RPMI8226 (cell line): ENCODE results near the gene LCMT2.
A peak's percentile ranks its signal among the peaks of the same experiment; 100 is the strongest.

Source experiments
- DNase-seq: peaks from one replicate; pipeline ENCODE4 v3.0.0-alpha.2; 2015

LCMT2 gene, protein sequence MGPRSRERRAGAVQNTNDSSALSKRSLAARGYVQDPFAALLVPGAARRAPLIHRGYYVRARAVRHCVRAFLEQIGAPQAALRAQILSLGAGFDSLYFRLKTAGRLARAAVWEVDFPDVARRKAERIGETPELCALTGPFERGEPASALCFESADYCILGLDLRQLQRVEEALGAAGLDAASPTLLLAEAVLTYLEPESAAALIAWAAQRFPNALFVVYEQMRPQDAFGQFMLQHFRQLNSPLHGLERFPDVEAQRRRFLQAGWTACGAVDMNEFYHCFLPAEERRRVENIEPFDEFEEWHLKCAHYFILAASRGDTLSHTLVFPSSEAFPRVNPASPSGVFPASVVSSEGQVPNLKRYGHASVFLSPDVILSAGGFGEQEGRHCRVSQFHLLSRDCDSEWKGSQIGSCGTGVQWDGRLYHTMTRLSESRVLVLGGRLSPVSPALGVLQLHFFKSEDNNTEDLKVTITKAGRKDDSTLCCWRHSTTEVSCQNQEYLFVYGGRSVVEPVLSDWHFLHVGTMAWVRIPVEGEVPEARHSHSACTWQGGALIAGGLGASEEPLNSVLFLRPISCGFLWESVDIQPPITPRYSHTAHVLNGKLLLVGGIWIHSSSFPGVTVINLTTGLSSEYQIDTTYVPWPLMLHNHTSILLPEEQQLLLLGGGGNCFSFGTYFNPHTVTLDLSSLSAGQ

GRCh38 chr15:43329960-43330779, at the start of gene LCMT2:
LCMT2 (minus strand) TSS chr15:43330573; CDS start chr15:43330489, 84 bp downstream.
- DNase-seq, result peak; percentile 89

- no peak for DNase-seq
Measured at GRCh38 chr15:43378601-43379000, 48.2 kb upstream of the LCMT2 start.

GRCh38 chr15:43376017-43376705, 45.8 kb upstream of the LCMT2 start:
- peak; percentile 27 for DNase-seq

GRCh38 chr15:43370975-43371974, 40.9 kb upstream of the LCMT2 start, which contains the start of the genes TUBGCP4 and ZSCAN29:
TUBGCP4 (plus strand) TSS chr15:43371101; CDS start chr15:43371355, 254 bp downstream.
ZSCAN29 (minus strand) TSS chr15:43371043; CDS start chr15:43369913, 1,130 bp downstream.
- peak; percentile 83 for DNase-seq

DNA sequence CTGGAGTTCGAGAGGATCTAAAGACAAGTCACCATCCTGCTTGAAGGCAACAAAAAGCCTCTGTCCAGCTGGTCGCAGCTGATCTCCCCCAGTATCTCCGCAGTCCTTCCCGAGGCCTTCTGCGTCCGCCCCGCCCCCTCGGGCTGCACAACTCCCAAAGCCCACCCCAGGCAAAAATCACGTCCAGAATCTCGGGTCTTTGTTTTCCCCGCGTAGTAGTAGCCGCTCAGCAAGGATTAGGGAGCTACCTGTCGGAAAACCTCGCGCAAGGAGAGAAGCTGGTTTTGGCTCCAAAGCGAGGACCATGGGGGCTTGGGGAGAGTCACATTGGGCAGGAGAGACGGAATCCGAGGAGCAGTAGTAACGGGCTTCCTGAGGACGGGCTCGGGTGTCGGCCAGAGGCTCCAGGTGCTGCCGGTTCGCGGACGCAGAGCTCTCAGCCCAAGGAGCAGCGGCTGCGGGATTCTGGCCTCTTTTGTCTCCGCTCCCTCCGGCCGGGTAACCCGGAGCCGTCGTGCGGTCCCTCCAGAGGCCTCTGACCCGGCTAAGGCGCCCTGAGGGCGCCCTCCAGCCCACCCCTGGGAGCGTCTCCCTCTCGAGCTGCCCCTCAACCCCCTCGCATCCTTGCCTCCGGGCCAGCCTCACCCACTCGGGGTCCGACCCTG, 40.1 kb upstream of the LCMT2 start:
- no peak for DNase-seq

DNA sequence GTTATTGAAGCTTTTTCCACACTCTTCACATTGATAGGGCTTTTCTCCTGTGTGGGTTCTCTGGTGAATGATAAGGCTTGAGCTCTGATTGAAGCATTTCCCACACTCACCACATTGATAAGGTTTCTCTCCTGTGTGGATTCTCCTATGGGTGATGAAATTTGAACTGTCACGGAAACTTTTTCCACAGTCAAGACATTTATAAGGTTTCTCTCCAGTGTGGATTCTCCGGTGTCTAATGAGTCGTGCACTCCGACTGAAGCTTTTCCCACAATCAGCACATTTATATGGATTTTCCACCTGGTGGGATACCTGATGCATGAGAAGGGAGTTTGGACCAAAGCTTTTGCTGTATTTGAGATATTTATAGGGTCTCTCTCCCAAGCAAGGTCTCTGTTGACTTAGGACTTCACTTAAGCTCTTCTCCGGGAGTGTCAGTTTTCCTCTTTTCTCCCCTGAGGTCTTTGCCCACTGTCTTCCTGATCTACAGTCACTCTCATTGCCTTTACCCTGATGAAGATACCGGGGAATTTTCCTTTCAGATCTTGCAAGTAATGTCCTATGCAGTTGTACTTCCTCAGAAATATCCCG, 31.0 kb upstream of the LCMT2 start:
- no peak for DNase-seq

- DNase-seq, result no peak
Measured at GRCh38 chr15:43360821-43361220, 30.4 kb upstream of the LCMT2 start.

DNA sequence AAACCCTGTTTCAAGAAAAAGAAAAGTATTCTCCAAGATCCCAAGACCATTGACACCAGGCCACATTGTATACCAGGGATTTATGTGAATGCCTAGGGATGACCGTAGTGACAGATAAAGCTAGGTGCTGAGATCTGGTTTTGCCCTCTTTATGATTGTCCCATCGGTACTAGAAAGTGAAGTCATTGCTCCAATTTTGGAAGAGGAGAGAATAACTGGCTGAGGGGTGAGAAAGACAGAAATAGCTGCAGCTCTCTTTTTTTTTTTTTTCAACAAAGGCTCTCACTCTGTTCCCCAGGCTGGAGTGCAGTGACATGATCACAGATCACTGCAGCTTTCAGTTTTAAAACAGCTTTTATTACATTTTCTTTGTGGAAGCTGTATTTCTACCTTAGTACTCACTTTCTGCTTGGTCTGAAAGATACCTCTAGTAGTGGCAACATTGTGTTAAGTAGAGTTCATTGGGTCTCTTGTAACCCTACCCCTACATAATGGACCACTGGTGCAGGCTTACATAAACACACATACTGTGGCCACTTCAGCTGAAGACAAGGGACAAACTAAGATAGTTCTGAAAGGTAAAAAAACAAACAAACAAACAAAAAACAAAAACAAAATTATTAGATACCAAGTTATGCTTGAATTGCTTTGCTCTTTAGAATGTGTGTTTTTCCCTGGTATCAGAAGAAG, 22.5 kb upstream of the LCMT2 start:
- DNase-seq, result no peak

DNA sequence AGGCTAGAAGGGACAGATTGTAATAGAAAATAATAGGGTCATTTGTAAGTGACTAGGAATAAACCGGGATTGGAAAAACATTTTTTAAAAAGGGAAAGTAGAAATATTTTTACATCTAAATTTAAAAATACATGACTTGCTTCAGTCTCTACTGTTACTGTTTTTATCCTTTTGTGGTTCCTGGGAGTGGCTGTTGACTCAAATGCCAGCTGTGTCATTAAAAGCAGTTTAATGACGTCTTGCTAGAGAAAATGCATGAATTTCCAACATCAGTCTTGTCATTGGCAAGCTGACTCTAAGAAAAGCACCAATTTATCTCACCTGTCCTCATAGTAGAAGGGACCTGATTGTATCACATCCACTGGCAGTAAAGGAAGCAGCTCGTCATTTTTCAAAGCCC, 16.7 kb upstream of the LCMT2 start:
- no peak for DNase-seq

GRCh38 chr15:43346305-43346704, 15.9 kb upstream of the LCMT2 start:
- DNase-seq, result no peak

DNA sequence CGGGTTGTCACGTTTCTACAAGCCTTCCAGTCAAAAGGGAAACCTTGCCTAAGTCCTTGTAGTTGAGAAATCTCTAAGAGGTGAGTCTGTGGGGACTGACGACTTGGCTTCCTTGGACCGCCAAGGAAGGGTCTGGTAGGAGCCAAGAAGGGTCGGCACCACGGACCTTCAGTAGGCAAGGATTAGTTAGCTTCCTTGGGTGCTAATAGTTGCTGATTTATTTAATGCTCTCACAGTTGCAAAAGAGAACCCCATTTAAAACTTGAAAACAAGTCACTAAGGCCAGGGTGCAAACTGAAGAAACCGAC, 361 bp upstream of the LCMT2 start:
- no peak for DNase-seq

GRCh38 chr15:43329217-43329959, 985 bp downstream of the LCMT2 start:
- DNase-seq, result peak; percentile 37

DNA sequence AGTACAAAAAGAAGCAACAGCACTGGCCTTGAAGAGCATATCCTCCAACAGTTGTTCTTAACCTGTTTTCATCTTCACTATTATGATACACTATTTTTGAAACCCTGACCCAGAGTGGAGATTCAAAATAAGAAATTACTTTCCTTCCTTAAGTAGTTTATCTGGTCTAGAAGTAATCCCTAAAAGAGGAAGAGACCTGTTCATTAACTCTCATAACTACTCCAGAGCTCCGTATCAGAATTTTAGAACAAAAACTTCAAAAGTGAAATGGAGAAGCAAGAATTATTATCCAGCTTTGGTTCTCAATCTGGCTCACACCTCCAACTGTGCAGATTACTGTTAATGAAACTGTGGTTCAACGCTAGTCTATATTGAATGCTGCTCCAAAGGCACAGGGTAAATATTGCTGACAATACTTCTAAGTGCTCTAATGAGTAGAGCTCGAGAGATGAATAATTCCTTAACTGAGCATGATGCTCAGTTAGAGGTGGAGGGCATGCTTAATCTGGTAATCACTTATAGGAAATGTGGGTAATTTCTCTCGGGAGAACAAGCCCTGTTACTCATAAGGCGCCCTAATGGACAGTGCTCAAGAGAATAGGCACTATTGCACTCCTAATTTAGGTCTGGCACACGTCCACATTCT, 5.2 kb downstream of the LCMT2 start:
- DNase-seq, result no peak

DNA sequence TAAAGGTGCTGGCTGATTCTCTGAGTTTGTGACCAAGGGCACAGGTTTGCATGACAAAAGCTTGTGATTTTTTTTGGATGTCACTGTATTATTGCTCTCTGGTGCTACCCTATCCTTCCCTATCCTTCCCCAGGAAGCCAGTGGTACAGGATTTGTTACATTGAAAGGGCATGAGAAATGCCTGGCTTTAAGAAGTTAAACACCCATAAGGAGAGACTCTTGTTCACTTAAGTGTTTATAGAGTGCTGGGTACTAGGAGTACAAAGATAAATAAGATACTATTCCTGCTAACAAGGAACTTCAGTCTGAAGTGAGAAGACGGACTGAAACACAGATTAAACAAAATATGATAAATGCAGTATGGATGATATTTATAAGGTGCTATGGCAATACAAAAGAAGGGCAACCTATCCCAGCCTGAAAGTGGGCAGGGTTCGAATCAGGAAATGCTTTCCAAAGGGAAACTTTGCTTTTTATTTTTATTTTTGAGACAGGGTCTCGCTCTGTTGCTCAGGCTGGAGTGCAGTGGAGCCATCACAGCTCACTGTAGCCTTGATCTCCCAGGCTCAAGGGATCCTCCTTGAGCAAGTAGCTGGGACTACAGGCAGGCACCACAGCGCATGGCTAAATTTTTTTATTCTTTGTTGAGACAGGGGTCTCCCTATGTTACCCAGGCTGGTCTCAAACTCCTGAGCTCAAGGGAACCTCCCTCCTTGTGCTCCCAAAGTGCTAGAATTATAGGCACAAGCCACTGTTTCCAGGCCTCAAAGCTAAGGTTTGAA, 11.2 kb downstream of the LCMT2 start:
- DNase-seq, result no peak

- DNase-seq, result no peak
Measured at GRCh38 chr15:43317566-43318184, 12.7 kb downstream of the LCMT2 start.

DNA sequence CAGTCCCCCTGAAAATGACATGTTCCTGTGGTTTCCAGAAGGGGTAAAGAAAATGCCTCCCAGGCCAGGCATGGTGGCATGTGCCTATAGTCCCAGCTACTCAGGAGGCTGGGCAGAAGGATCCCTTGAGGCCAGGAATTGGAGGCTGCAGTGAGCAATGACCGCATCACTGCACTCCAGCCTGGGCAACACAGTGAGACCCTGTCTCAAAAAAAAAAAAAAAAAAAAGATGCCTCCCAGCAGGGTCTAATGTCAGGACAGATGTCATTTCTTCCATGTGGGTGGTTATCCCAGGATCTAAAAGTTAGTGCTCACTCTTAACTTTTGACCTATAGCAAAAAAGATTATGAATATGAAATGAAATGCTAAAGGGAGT, 13.4 kb downstream of the LCMT2 start:
- DNase-seq, result no peak
